ENCODE data around the gene ST8SIA6. TPM values are rescaled to one million over a fixed set of nuclear protein-coding genes. Genes with fewer than 3 reads are reported as not detected.

The ST8SIA6 gene
- total and polyA plus RNA-seq, 4 experiments from 2014 or later: 0.30 to 0.58 (median 0.52) TPM; not detected in 1

DNA sequence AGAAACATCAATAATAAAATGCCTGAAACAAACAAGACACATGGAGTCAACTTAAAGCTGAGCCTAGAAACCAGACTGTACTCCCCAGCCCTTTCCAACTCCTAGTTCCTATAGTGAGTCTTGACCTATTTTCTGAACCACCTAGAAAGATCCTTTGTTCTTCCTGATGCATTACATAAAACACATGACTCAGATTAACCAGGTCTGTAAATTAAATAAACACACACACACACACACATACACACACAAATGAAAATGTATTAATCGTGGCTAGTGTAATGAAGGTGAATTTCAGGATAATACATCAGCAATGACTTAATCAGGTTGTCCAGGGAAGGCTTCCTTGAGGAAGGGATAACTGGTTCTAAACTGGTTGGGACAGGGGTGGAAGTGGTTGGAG lies 104.7 kb downstream of the ST8SIA6 start:
- peaks cover 5 to 19% of the 10 kb centered on the region in 2 donors for H3K27me3 Mint-ChIP-seq
- no peak for DNase-seq

DNA sequence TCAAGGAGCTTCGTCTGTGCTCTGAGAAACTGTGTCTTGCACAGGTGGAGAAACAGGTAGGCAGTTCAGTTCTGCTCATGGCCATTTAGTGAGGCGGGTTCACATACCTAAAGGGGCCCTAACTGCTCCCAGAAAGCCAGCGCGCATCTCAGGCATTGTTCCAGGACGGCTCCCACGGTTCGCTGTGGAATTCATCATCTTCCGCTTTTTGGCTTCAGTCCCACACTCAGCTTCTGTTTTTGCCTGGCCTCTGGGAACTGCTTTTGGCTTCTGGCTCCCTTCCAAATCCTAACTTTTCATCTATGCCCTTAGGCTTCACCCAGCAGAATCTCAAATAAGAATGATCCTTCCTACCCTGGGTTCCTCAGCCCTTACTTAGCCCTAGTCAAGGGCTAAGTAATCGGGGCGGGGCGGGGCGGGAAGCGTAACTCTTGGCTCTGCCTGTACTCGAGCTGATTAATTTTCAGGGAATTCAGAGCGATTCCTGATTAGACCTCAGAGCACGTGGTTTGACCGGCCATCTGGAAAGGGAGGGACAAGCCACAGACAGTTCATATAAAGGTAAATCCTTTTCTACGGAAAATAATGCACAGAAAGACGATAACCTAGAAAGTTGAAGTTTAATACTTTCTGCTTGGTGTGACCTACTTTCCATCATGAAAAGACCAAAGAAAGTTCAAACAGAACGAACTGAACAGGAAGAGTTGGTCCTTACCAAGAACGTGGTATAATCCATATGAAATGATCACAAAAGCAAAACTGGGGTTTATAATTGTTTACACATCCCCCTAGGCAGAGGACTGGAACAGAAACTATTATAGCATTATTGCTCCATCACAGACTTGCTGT lies 105.7 kb downstream of the ST8SIA6 start:
- no peak overlapping the region for H3K27ac Mint-ChIP-seq
- no peak overlapping the region for H3K4me3 ChIP-seq (ENCODE audit: low read length in 2 of 2)
- H3K4me3 Mint-ChIP-seq: no peak overlapping the region
- ChIA-PET CTCF (ENCODE audit: partially characterized antibody) (no interaction called here), POLR2A (ENCODE audit: partially characterized antibody) (no interaction called here)
- H3K27ac ChIP-seq (ENCODE audit: low read depth, low read length): no peak overlapping the region
- H3K4me1 Mint-ChIP-seq: peaks cover 0 to 12% (median 6%) of the 10 kb centered on the region in 4 donors
- no peak for DNase-seq
- no peaks in the 10 kb centered on the region for H3K9me3 ChIP-seq (ENCODE audit: control insufficient read depth in 1 of 2, low read length in 2 of 2)
- H3K9me3 Mint-ChIP-seq: peaks cover 0 to 8% (median 3%) of the 10 kb centered on the region in 8 donors
- H3K27me3 Mint-ChIP-seq: peaks cover 5 to 19% of the 10 kb centered on the region in 2 donors
- H3K36me3 ChIP-seq (ENCODE audit: insufficient read depth, low read length): no peaks in the 10 kb centered on the region
- no peaks in the 10 kb centered on the region for H3K27me3 ChIP-seq (ENCODE audit: insufficient read depth, low read length)
- H3K36me3 Mint-ChIP-seq: no peaks in the 10 kb centered on the region
- intact Hi-C loops (cut with micrococcal nuclease): no loop called here
- H3K4me1 ChIP-seq (ENCODE audit: insufficient read depth, low read length): no peaks in the 10 kb centered on the region

More for the DNA sequence above, 104.7 kb downstream of the ST8SIA6 start:
- intact Hi-C loops (cut with micrococcal nuclease): no loop called here
- Mint-ChIP-seq H3K4me3 (no peak overlapping the region), H3K4me1 (peaks cover 0 to 16% (median 7%) of the 10 kb centered on the region in 4 donors), H3K9me3 (peaks cover 0 to 8% (median 3%) of the 10 kb centered on the region in 8 donors), H3K36me3 (no peaks in the 10 kb centered on the region), H3K27ac (no peak overlapping the region)
- Histone ChIP-seq H3K4me3 (ENCODE audit: low read length in 2 of 2) (no peak overlapping the region), H3K4me1 (ENCODE audit: insufficient read depth, low read length) (no peaks in the 10 kb centered on the region), H3K36me3 (ENCODE audit: insufficient read depth, low read length) (no peaks in the 10 kb centered on the region), H3K9me3 (ENCODE audit: control insufficient read depth in 1 of 2, low read length in 2 of 2) (no peaks in the 10 kb centered on the region), H3K27me3 (ENCODE audit: insufficient read depth, low read length) (no peaks in the 10 kb centered on the region), H3K27ac (ENCODE audit: low read depth, low read length) (no peak overlapping the region)
- ChIA-PET CTCF (ENCODE audit: partially characterized antibody) (no interaction called here), POLR2A (ENCODE audit: partially characterized antibody) (no interaction called here)

DNA sequence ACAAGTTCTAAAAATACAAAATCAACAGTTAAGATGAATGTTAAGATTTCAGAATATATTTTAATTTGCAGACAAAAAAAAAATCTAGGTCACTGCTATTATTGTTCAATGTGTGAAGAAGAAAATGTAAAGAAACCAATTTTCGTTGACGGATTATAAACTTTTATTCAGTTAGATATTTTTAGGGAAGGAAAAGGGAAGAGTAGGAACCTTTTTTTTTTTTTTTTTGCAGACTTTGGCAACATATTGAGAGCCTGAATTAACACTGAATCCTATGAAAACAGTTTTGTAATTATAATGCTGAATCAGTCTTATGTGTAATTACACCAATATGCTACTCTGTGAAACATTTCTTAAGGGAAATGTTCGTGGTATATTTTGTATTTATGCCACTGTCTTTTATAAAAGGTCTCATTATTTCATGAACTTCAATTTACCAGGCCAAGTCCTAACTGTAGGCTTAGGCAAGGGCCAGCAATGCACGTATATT lies 106.3 kb downstream of the ST8SIA6 start:
- Histone ChIP-seq H3K9me3 (ENCODE audit: control insufficient read depth in 1 of 2, low read length in 2 of 2) (no peaks in the 10 kb centered on the region), H3K27me3 (ENCODE audit: insufficient read depth, low read length) (no peaks in the 10 kb centered on the region), H3K36me3 (ENCODE audit: insufficient read depth, low read length) (no peaks in the 10 kb centered on the region), H3K4me1 (ENCODE audit: insufficient read depth, low read length) (no peaks in the 10 kb centered on the region), H3K27ac (ENCODE audit: low read depth, low read length) (no peak overlapping the region), H3K4me3 (ENCODE audit: low read length in 2 of 2) (no peak overlapping the region)
- Mint-ChIP-seq H3K27me3 (peaks cover 7 to 19% of the 10 kb centered on the region in 2 donors), H3K9me3 (peaks cover 0 to 8% (median 3%) of the 10 kb centered on the region in 8 donors), H3K4me1 (peaks cover 0 to 5% (median 0%) of the 10 kb centered on the region in 4 donors), H3K4me3 (no peak overlapping the region), H3K36me3 (no peaks in the 10 kb centered on the region), H3K27ac (no peak overlapping the region)
- POLR2A ChIA-PET (ENCODE audit: partially characterized antibody): no interaction called here
- CTCF ChIA-PET (ENCODE audit: partially characterized antibody): no interaction called here
- intact Hi-C loops (cut with micrococcal nuclease): no loop called here
- DNase-seq: no peak

DNA sequence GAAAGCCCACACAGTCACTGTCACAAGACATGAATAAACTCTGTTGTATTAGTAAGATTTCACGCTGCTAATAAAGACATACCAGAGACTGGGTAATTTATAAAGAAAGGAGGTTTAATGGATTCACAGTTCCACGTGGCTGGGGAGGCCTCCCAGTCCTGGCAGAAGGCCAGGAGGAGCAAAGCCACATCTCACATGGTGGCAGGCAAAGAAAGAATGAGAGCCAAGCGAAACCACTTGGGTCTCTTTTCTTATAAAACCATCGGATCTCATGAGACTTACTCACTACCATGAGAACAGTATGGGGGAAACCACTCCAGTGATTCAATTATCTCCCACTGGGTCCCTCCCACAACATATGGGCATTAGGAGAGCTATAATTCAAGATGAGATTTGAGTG lies 110.2 kb downstream of the ST8SIA6 start:
- Histone ChIP-seq H3K4me3 (ENCODE audit: low read length in 2 of 2) (no peak overlapping the region), H3K4me1 (ENCODE audit: insufficient read depth, low read length) (no peaks in the 10 kb centered on the region), H3K27me3 (ENCODE audit: insufficient read depth, low read length) (no peaks in the 10 kb centered on the region), H3K9me3 (ENCODE audit: control insufficient read depth in 1 of 2, low read length in 2 of 2) (peaks cover 0 to 4% of the 10 kb centered on the region in 2 donors), H3K36me3 (ENCODE audit: insufficient read depth, low read length) (no peaks in the 10 kb centered on the region), H3K27ac (ENCODE audit: low read depth, low read length) (no peak overlapping the region)
- H3K9me3 Mint-ChIP-seq: peaks cover under 1 to 22% (median 19%) of the 10 kb centered on the region in 8 donors
- ChIA-PET CTCF (ENCODE audit: partially characterized antibody) (interaction anchor here (1.2 kb wide), 1 partner anchor 10 kb away, joined by 3 read pairs; no protein-coding TSS in a partner anchor), POLR2A (ENCODE audit: partially characterized antibody) (no interaction called here)
- H3K36me3 Mint-ChIP-seq: peaks cover 3 to 5% of the 10 kb centered on the region in 2 donors
- H3K4me3 Mint-ChIP-seq: no peak overlapping the region
- intact Hi-C loops (cut with micrococcal nuclease): no loop called here
- no peaks in the 10 kb centered on the region for H3K4me1 Mint-ChIP-seq
- H3K27ac Mint-ChIP-seq: no peak overlapping the region
- DNase-seq: no peak
- H3K27me3 Mint-ChIP-seq: peaks cover 8 to 12% of the 10 kb centered on the region in 2 donors

DNA sequence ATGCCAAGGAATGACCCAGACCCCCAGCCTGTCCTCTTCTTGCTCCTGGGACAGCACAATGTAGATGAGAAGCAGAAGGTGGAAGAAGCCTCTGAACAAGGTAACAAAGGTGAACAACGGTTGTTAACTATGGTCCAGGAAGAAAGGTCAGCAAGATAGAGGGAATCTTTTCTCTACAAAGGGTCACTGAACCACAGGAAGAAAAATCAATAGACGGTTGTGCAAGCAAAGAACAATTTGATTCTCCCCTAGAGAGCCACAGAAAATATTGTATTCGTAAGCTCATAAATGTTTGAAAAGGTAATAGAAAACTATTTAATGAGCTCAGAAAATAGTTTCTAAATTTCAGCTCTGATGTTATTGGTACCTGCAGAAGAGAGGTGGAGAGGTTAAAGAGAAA lies 111.3 kb downstream of the ST8SIA6 start:
- Histone ChIP-seq H3K9me3 (ENCODE audit: control insufficient read depth in 1 of 2, low read length in 2 of 2) (peaks cover 0 to 4% of the 10 kb centered on the region in 2 donors), H3K4me1 (ENCODE audit: insufficient read depth, low read length) (no peaks in the 10 kb centered on the region), H3K36me3 (ENCODE audit: insufficient read depth, low read length) (no peaks in the 10 kb centered on the region), H3K4me3 (ENCODE audit: low read length in 2 of 2) (no peak overlapping the region), H3K27me3 (ENCODE audit: insufficient read depth, low read length) (no peaks in the 10 kb centered on the region), H3K27ac (ENCODE audit: low read depth, low read length) (no peak overlapping the region)
- Mint-ChIP-seq H3K27me3 (peaks cover 12 to 13% of the 10 kb centered on the region in 2 donors), H3K36me3 (peaks cover 3 to 5% of the 10 kb centered on the region in 2 donors), H3K4me1 (no peaks in the 10 kb centered on the region), H3K9me3 (peaks cover 3 to 30% (median 21%) of the 10 kb centered on the region in 8 donors), H3K4me3 (no peak overlapping the region), H3K27ac (no peak overlapping the region)
- intact Hi-C loops (cut with micrococcal nuclease): no loop called here
- ChIA-PET POLR2A (ENCODE audit: partially characterized antibody) (no interaction called here), CTCF (ENCODE audit: partially characterized antibody) (no interaction called here)
- no peak for DNase-seq

DNA sequence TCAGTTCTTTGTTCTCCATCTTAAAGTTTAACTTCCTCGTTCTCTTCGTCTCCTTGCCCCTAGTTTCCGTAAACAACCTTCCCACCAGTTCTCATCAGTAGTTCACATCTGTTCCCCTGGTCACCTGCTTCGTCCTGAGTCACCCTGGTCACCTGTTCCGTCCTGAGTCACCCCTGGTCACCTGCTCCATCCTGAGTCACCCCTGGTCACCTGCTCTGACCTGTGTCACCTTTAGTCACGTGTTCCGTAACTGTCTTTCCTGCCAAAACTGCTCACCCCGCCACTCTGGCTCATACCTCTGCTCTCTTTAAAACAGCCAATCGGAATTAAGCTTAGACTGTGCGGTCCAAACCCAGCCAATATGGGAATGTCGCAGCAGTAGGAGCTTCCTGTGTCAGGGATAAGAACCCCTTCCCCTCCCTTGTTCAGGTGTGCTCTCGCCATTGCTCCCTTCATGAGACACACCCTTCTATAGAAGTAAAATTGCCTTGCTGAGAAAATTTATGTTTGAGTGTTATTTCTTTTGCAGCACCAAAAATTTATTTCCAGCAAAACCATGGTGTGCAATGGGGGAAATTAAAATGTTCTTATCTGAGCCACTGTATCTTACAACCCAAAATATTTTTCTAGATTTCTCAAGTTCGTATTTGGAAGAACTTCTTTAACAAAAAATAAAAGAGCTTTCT lies 114.1 kb downstream of the ST8SIA6 start:
- ChIA-PET CTCF (ENCODE audit: partially characterized antibody) (no interaction called here), POLR2A (ENCODE audit: partially characterized antibody) (no interaction called here)
- no peak overlapping the region for H3K27ac Mint-ChIP-seq
- no peak overlapping the region for H3K4me3 Mint-ChIP-seq
- Histone ChIP-seq H3K9me3 (ENCODE audit: control insufficient read depth in 1 of 2, low read length in 2 of 2) (peaks cover 0 to 4% of the 10 kb centered on the region in 2 donors), H3K4me1 (ENCODE audit: insufficient read depth, low read length) (no peaks in the 10 kb centered on the region), H3K4me3 (ENCODE audit: low read length in 2 of 2) (no peak overlapping the region), H3K27me3 (ENCODE audit: insufficient read depth, low read length) (no peaks in the 10 kb centered on the region), H3K36me3 (ENCODE audit: insufficient read depth, low read length) (no peaks in the 10 kb centered on the region), H3K27ac (ENCODE audit: low read depth, low read length) (no peak overlapping the region)
- no peak for DNase-seq
- H3K36me3 Mint-ChIP-seq: peaks cover 3 to 5% of the 10 kb centered on the region in 2 donors
- H3K4me1 Mint-ChIP-seq: no peaks in the 10 kb centered on the region
- peaks cover 12 to 20% of the 10 kb centered on the region in 2 donors for H3K27me3 Mint-ChIP-seq
- intact Hi-C loops (cut with micrococcal nuclease): no loop called here
- H3K9me3 Mint-ChIP-seq: peaks cover 3 to 30% (median 21%) of the 10 kb centered on the region in 8 donors

DNA sequence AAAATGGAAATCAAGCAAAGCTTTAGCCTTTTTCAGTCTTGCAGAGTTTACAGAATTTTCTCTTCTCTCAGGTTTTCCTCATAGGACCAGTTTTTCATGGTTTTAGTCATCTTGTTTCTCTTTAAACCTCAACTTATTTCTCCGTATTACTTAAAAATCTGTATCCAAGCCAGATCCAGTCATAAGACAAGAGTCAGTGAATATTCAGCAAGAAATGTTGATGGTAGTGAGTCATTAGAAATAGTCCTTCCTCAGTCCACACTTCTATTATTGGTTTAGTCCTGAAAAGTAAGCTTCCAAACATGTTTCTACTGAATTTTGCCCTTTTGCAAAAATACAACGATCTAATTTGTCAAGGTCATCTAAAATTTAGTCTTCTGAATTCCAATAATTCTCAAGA lies 119.3 kb downstream of the ST8SIA6 start:
- Histone ChIP-seq H3K9me3 (ENCODE audit: control insufficient read depth in 1 of 2, low read length in 2 of 2) (no peaks in the 10 kb centered on the region), H3K27me3 (ENCODE audit: insufficient read depth, low read length) (no peaks in the 10 kb centered on the region), H3K4me3 (ENCODE audit: low read length in 2 of 2) (no peak overlapping the region), H3K36me3 (ENCODE audit: insufficient read depth, low read length) (no peaks in the 10 kb centered on the region), H3K4me1 (ENCODE audit: insufficient read depth, low read length) (no peaks in the 10 kb centered on the region), H3K27ac (ENCODE audit: low read depth, low read length) (no peak overlapping the region)
- no peak for DNase-seq
- intact Hi-C loops (cut with micrococcal nuclease): no loop called here
- CTCF ChIA-PET (ENCODE audit: partially characterized antibody): no interaction called here
- POLR2A ChIA-PET (ENCODE audit: partially characterized antibody): no interaction called here
- Mint-ChIP-seq H3K27me3 (peaks cover 1 to 22% of the 10 kb centered on the region in 2 donors), H3K36me3 (peaks cover 0 to 3% of the 10 kb centered on the region in 2 donors), H3K27ac (no peak overlapping the region), H3K4me3 (no peak overlapping the region), H3K9me3 (peaks cover 3 to 16% (median 9%) of the 10 kb centered on the region in 8 donors), H3K4me1 (peaks cover 0 to 2% (median 0%) of the 10 kb centered on the region in 4 donors)
